Effector memory CD8-positive, alpha-beta T cell (primary cell): ENCODE data around the gene PNPLA5.
A peak's percentile ranks its signal among the peaks of the same experiment; 100 is the strongest.
"Not testable (repeated sequence)": the region's sequence is repeated elsewhere in the genome, so short reads cannot be mapped to it uniquely, and the experiment has no call there.

Experiments
- ATAC-seq: fragments of 150-1000 bp; cut with Tn5 transposase; replicated peaks from 2 replicates; pipeline ENCODE4 v1.10.0; 2021; ENCODE audit warnings: mild to moderate bottlenecking, moderate library complexity
- DNase-seq, 3 experiments: peaks; one replicate each; pipeline ENCODE4 v3.0.0; 2021
- H3K27ac Mint-ChIP-seq, 2 donors: one replicate each; pipeline ENCODE4 v1.8.0; 2022; ENCODE audit warnings: mild to moderate bottlenecking in 2 of 2, mixed read lengths in 2 of 2, moderate library complexity in 2 of 2
- H3K27me3 Mint-ChIP-seq, 2 donors: one replicate each; pipeline ENCODE4 v1.8.0; 2022; ENCODE audit warnings: mixed read lengths in 2 of 2
- H3K36me3 Mint-ChIP-seq: one replicate; pipeline ENCODE4 v1.8.0; 2022; ENCODE audit warnings: mild to moderate bottlenecking, moderate library complexity, mixed read lengths; ENCODE audit not compliant: insufficient read depth
- H3K4me1 Mint-ChIP-seq, 2 donors: one replicate each; pipeline ENCODE4 v1.8.0; 2022; ENCODE audit warnings: low read depth in 2 of 2, mixed read lengths in 2 of 2
- H3K4me3 Mint-ChIP-seq, 2 donors: one replicate each; pipeline ENCODE4 v1.8.0; 2022; ENCODE audit warnings: mild to moderate bottlenecking in 2 of 2, mixed read lengths in 2 of 2, moderate library complexity in 2 of 2
- H3K9me3 Mint-ChIP-seq, 2 donors: one replicate each; pipeline ENCODE4 v1.8.0; 2022; ENCODE audit warnings: mixed read lengths in 2 of 2

The PNPLA5 gene

DNA sequence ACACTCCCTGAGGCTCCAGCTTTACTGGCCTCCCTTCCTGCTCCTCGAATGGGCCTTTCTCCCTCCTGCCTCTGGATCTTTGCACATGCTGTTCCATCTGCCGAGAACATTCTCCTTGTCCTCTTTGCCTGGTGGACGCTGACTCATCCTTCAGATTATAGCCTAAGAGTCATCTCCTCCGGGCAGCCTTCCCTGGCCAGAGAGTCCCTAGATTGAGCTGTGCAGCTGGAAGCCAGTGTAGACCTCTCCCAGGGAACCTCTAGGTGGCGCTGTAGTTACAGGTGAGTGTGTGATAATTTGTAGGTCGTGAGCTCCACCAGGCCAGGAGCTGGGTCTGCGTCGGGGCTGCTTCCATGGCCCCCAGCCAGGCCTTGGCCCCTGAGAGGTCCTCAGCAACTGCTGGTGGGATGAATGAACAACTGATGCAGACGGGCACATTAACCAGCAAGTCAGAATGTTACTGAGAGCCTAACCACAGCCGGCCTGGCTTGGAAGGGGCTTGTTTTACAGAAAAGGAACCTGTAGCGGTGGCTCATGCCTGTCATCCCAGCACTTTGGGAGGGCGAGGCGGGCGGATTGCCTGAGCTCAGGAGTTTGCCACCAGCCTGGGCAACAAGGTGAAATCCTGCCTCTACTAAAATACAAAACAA is 8.7 kb downstream of the PNPLA5 start:
- Mint-ChIP-seq H3K27me3 (peaks cover 31 to 77% of the 10 kb centered on the region in 2 donors), H3K36me3 (peaks cover 6% of the 10 kb centered on the region), H3K9me3 (peaks cover 0 to 2% of the 10 kb centered on the region in 2 donors), H3K27ac (no peak overlapping the region), H3K4me3 (no peak overlapping the region), H3K4me1 (peaks cover 14 to 16% of the 10 kb centered on the region in 2 donors)
- peak; percentile 28 to 37 (median 32) for DNase-seq
- ATAC-seq, result peak; percentile 64

- peaks cover 0 to 2% of the 10 kb centered on the region in 2 donors for H3K9me3 Mint-ChIP-seq
- H3K4me3 Mint-ChIP-seq, result no peak overlapping the region
- no peak overlapping the region for H3K27ac Mint-ChIP-seq
- H3K36me3 Mint-ChIP-seq, result peaks cover 6% of the 10 kb centered on the region
- H3K27me3 Mint-ChIP-seq, result peaks cover 34 to 77% of the 10 kb centered on the region in 2 donors
- DNase-seq, result no peak
- no peak for ATAC-seq
- peaks cover 14 to 16% of the 10 kb centered on the region in 2 donors for H3K4me1 Mint-ChIP-seq
Measured at GRCh38 chr22:43882122-43882767, 9.6 kb downstream of the PNPLA5 start.

- peaks cover 0 to 2% of the 10 kb centered on the region in 2 donors for H3K9me3 Mint-ChIP-seq
- no peak for DNase-seq
- H3K4me3 Mint-ChIP-seq, result no peak overlapping the region
- ATAC-seq, result no peak
- H3K27ac Mint-ChIP-seq, result no peak overlapping the region
- H3K27me3 Mint-ChIP-seq, result peaks cover 37 to 77% of the 10 kb centered on the region in 2 donors
- peaks cover 6% of the 10 kb centered on the region for H3K36me3 Mint-ChIP-seq
- H3K4me1 Mint-ChIP-seq, result peaks cover 14 to 16% of the 10 kb centered on the region in 2 donors
Measured at GRCh38 chr22:43881091-43882061, 10.4 kb downstream of the PNPLA5 start.

GRCh38 chr22:43880541-43880991 is 11.2 kb downstream of the PNPLA5 start:
- ATAC-seq (no peak), DNase-seq (no peak)
- peaks cover 6% of the 10 kb centered on the region for H3K36me3 Mint-ChIP-seq
- peaks cover 0 to 2% of the 10 kb centered on the region in 2 donors for H3K9me3 Mint-ChIP-seq
- H3K27ac Mint-ChIP-seq, result no peak overlapping the region
- H3K4me1 Mint-ChIP-seq, result peaks cover 13 to 16% of the 10 kb centered on the region in 2 donors
- peaks cover 41 to 77% of the 10 kb centered on the region in 2 donors for H3K27me3 Mint-ChIP-seq
- no peak overlapping the region for H3K4me3 Mint-ChIP-seq

- peaks cover 11 to 16% of the 10 kb centered on the region in 2 donors for H3K4me1 Mint-ChIP-seq
- DNase-seq (no peak), ATAC-seq (no peak)
- peaks cover 44 to 77% of the 10 kb centered on the region in 2 donors for H3K27me3 Mint-ChIP-seq
- no peaks in the 10 kb centered on the region for H3K9me3 Mint-ChIP-seq
- H3K36me3 Mint-ChIP-seq, result peaks cover 3% of the 10 kb centered on the region
- no peak overlapping the region for H3K4me3 Mint-ChIP-seq
- H3K27ac Mint-ChIP-seq, result no peak overlapping the region
Measured at GRCh38 chr22:43879901-43880540, 11.8 kb downstream of the PNPLA5 start.

GRCh38 chr22:43878831-43879550 is 12.8 kb downstream of the PNPLA5 start:
- H3K27me3 Mint-ChIP-seq, result peaks cover 54 to 83% of the 10 kb centered on the region in 2 donors

DNA sequence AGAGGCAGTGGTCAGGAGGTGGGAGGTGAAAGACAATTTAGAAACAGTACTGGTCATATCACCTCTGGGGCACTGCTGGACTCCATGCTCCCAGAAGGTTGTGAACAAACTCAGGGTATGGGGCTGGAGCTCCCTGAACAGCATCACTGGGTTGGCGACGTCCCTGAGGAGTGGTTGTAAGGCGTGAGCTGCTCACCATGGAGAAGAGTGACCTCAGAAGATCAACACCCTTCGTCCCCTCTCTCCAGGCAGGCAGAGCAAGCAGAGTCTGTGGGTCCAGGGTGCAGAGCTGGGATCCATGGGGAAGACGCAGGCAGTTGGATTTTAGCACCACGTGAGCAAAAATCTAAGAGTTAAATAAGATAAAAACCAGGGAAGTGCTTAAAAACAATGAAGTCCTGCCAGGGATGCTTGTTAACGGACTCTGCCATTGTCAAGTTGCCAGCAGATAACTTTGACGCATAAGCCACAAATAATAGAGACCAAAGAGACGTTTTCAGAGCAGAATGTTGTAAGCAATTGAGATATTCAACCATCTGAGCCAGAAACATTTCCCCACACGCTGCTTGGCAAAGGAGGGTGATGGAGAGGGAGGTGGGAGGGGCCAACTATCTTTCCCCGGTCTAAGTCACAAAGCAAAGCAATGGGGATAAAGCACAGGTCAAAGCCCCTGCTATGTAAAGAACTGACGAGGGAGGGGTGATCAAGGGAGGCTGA is 13.6 kb downstream of the PNPLA5 start:
- ATAC-seq, result no peak
- H3K27me3 Mint-ChIP-seq, result peaks cover 62 to 88% of the 10 kb centered on the region in 2 donors

More at GRCh38 chr22:43878831-43879550, 12.8 kb downstream of the PNPLA5 start:
- Mint-ChIP-seq H3K36me3 (peaks cover 3% of the 10 kb centered on the region), H3K4me3 (no peak overlapping the region), H3K4me1 (peaks cover 7 to 9% of the 10 kb centered on the region in 2 donors), H3K9me3 (no peaks in the 10 kb centered on the region), H3K27ac (no peak overlapping the region)
- ATAC-seq (no peak), DNase-seq (no peak)

GRCh38 chr22:43876866-43877509 is 14.8 kb downstream of the PNPLA5 start:
- Mint-ChIP-seq H3K4me1 (no peaks in the 10 kb centered on the region), H3K4me3 (no peak overlapping the region), H3K9me3 (no peaks in the 10 kb centered on the region), H3K27ac (no peak overlapping the region), H3K36me3 (no peaks in the 10 kb centered on the region), H3K27me3 (peaks cover 63 to 91% of the 10 kb centered on the region in 2 donors)
- DNase-seq, result no peak
- no peak for ATAC-seq

More for the DNA sequence above, 13.6 kb downstream of the PNPLA5 start:
- no peaks in the 10 kb centered on the region for H3K9me3 Mint-ChIP-seq
- H3K27ac Mint-ChIP-seq, result no peak overlapping the region
- no peak for DNase-seq
- H3K4me1 Mint-ChIP-seq, result peaks cover 4% of the 10 kb centered on the region in 2 donors
- no peaks in the 10 kb centered on the region for H3K36me3 Mint-ChIP-seq
- H3K4me3 Mint-ChIP-seq, result no peak overlapping the region

DNA sequence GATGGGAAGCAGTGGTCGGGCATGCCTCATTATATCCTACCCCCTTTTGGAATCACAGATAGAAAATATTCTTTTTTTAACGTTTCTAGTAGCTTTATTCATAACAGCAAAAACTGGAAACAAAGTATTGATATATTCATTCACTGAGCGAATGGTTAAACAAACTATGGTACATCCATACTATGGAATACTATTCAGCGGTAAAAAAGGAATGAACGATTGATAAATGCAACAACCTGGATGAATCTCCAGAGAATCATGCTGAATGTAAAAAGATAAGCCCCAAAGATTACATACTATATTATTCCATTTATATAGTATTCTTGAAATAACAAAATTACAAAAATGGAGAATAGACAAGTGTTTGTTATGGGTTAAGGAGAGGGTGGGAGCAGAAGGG is 22.0 kb downstream of the PNPLA5 start:
- H3K4me3 Mint-ChIP-seq, result no peak overlapping the region
- no peaks in the 10 kb centered on the region for H3K36me3 Mint-ChIP-seq
- H3K27ac Mint-ChIP-seq, result no peak overlapping the region

DNA sequence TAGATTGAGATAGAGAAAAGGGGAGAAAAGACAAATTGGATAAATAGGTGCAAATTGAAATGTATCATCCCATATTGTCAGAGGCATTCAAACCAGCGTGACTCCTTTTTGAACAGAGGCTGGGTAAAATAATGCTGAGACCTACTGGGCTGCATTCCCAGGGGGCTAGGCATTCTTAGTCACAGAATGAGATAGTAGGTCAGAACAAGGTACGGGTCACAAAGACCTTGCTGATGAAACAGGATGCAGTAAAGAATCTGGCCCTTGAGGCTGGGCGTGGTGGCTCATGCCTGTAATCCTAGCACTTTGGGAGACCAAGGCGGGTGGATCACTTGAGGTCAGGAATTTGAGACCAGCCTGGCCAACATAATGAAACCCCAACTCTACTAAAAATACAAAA is 22.8 kb downstream of the PNPLA5 start:
- H3K27ac Mint-ChIP-seq, H3K4me3 Mint-ChIP-seq, ATAC-seq, H3K9me3 Mint-ChIP-seq, DNase-seq, H3K36me3 Mint-ChIP-seq, H3K4me1 Mint-ChIP-seq: not testable (repeated sequence)
- H3K27me3 Mint-ChIP-seq, result peaks cover 49 to 74% of the 10 kb centered on the region in 2 donors

More for the DNA sequence above, 22.0 kb downstream of the PNPLA5 start:
- peaks cover 0 to 6% of the 10 kb centered on the region in 2 donors for H3K9me3 Mint-ChIP-seq
- DNase-seq (no peak), ATAC-seq (no peak)
- H3K4me1 Mint-ChIP-seq, result no peaks in the 10 kb centered on the region
- peaks cover 49 to 74% of the 10 kb centered on the region in 2 donors for H3K27me3 Mint-ChIP-seq

- Mint-ChIP-seq H3K27me3 (peaks cover 48 to 74% of the 10 kb centered on the region in 2 donors), H3K4me1 (no peaks in the 10 kb centered on the region), H3K9me3 (peaks cover 0 to 6% of the 10 kb centered on the region in 2 donors), H3K27ac (no peak overlapping the region), H3K36me3 (no peaks in the 10 kb centered on the region), H3K4me3 (no peak overlapping the region)
- DNase-seq, result peak in 1 of 3 experiments; percentile 7
- ATAC-seq, result no peak
Measured at GRCh38 chr22:43867839-43868635, 23.8 kb downstream of the PNPLA5 start.
